ENCODE results near the gene UBE2E1. TPM values are rescaled to one million over a fixed set of nuclear protein-coding genes. Genes with fewer than 3 reads are reported as not detected.

UBE2E1 gene
- total RNA-seq, 4 donors from 2014 or later, result 89.4 to 153 (median 121) TPM

DNA sequence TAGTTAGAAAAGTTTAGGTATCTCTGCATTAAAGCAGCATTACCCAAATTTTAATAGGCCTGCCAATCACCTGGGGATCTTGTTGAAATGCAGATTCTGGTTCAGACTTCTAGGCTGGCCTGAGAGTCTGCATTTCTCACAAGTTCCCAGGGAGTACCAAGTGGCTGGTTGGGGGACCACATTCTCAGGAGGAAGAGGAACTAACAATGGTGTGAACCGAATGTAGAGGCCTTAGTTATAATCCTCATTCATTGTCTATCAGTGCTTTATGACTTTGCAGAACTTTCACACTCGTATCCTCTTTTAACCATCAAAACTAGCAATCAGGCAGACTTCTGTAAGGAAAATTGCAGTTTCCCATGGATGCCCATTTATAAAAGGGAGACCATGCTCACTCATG lies 38.2 kb upstream of the UBE2E1 start:
- H3K9me3 ChIP-seq, result no peaks in the 10 kb centered on the region
- H3K27ac ChIP-seq, result no peak overlapping the region
- H3K27me3 ChIP-seq, result no peaks in the 10 kb centered on the region
- no peak overlapping the region for H3K4me3 ChIP-seq
- WGBS, 2 donors (ENCODE audit: low coverage in 1 of 2), result 86 to 100% methylated on average over 1 to 2 of the region's 2 CpGs
- ATAC-seq, result no peak
- H3K36me3 ChIP-seq, result no peaks in the 10 kb centered on the region
- no peak for TF ChIP-seq EP300 (IDR thresholded peaks at IDR 0.05)
- TF ChIP-seq POLR2AphosphoS5 (IDR thresholded peaks at IDR 0.05), result no peak
- TF ChIP-seq, protein P1, sequence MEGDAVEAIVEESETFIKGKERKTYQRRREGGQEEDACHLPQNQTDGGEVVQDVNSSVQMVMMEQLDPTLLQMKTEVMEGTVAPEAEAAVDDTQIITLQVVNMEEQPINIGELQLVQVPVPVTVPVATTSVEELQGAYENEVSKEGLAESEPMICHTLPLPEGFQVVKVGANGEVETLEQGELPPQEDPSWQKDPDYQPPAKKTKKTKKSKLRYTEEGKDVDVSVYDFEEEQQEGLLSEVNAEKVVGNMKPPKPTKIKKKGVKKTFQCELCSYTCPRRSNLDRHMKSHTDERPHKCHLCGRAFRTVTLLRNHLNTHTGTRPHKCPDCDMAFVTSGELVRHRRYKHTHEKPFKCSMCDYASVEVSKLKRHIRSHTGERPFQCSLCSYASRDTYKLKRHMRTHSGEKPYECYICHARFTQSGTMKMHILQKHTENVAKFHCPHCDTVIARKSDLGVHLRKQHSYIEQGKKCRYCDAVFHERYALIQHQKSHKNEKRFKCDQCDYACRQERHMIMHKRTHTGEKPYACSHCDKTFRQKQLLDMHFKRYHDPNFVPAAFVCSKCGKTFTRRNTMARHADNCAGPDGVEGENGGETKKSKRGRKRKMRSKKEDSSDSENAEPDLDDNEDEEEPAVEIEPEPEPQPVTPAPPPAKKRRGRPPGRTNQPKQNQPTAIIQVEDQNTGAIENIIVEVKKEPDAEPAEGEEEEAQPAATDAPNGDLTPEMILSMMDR (IDR thresholded peaks at IDR 0.05), result no peak
- TF ChIP-seq POLR2A (IDR thresholded peaks at IDR 0.05), result no peak
- peaks cover 0 to 13% (median 0%) of the 10 kb centered on the region in 3 donors for H3K4me1 ChIP-seq

DNA sequence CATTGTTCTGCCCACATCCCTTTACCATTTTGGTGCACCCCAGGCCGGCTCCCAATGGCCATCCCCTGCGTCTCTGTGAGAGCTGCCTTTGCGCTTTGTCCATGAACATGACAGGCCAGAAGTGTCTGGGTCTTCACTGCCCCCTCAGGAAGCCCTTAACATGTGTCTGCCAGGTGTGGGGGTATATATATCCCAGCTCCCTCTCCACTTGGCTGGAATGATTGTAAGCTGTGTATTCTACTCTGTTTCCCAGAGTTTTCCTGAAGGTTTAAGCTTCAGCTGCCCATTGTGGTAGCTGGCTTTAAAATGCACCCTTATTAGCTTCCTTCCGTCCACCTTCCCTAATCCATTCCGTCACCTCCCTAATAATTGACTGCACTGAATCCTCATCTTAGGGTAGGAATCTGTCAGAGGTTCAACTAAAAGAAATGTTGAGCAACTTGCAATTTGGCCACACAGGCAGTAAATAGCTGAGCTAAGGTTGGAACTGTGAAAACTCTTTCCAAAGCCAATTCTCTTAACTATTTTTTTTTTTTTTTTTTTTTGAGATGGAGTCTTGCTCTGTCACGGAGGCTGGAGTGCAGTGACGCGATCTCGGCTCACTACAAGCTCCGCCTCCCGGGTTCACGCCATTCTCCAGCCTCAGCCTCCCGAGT lies 30.4 kb upstream of the UBE2E1 start:
- 83 to 85% methylated on average over 2 to 10 of the region's 13 CpGs for WGBS, 2 donors (ENCODE audit: low coverage in 1 of 2)
- H3K4me1 ChIP-seq, result peaks cover 0 to 7% (median 4%) of the 10 kb centered on the region in 3 donors
- H3K4me3 ChIP-seq, result no peak overlapping the region
- no peaks in the 10 kb centered on the region for H3K27me3 ChIP-seq
- no peak overlapping the region for H3K27ac ChIP-seq
- peak; percentile 52 for ATAC-seq
- H3K36me3 ChIP-seq, result no peaks in the 10 kb centered on the region
- TF ChIP-seq POLR2AphosphoS5 (IDR thresholded peaks at IDR 0.05) (no peak), EP300 (IDR thresholded peaks at IDR 0.05) (no peak), POLR2A (IDR thresholded peaks at IDR 0.05) (no peak)
- TF ChIP-seq, protein P1 (IDR thresholded peaks at IDR 0.05), result no peak
- H3K9me3 ChIP-seq, result no peaks in the 10 kb centered on the region

DNA sequence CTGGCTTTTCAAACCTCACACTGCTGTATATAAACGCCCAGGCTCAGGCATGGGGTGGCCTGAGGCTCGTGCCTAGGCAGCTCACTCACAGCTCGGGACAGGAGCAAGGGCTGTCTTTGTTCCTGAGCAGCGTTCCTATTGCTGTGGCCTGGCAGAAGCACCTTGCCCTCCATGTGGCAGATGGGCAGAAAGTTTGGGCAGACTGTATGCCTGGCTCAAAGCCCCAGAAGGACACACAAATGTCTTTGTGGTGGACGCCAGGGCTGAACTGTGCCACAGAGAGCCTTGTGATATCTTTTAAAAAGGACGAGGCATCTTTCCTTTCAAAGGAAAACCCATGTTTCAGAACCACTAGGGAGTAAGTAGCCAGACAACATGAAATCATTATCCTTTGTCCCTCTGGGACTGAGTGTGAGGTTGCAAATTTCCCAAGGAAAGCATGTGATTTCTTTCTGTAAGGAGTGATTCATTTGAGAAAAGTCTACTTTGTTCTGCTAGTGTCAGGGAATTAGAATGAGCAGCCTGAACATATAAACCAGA lies 29.3 kb upstream of the UBE2E1 start:
- ATAC-seq, result peak; percentile 79
- Histone ChIP-seq H3K4me3 (no peak overlapping the region), H3K36me3 (no peaks in the 10 kb centered on the region), H3K27ac (peak overlapping the region in 3 of 4 donors; percentile 54 to 57 (median 56)), H3K9me3 (no peaks in the 10 kb centered on the region), H3K27me3 (no peaks in the 10 kb centered on the region), H3K4me1 (peaks cover 0 to 7% (median 4%) of the 10 kb centered on the region in 3 donors)
- TF ChIP-seq EP300 (IDR thresholded peaks at IDR 0.05) (no peak), POLR2A (IDR thresholded peaks at IDR 0.05) (no peak), POLR2AphosphoS5 (IDR thresholded peaks at IDR 0.05) (no peak)
- TF ChIP-seq, protein P1 (IDR thresholded peaks at IDR 0.05), result no peak
- 43% methylated on average over 2 of the region's 6 CpGs; no CpG with 5 or more reads in 1 of the 2 donors for WGBS, 2 donors (ENCODE audit: low coverage in 1 of 2)

DNA sequence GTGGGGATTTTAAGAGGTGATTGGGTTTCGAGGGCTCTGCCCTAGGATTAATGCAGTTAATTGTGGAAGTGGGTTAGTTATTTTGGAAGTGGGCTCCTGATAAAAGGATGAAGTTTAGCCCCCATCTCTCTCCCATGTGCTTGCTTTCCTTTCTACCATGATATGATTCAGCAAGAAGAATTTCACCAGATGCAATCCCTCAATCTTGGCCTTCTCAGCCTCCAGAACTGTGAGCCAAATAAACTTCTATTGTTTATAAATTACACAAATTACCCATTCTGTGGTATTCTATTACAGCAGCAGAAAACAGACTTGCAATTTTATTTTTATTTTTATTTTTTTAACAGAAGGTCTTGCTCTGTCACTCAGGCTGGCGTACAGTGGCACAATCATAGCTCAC lies 27.3 kb upstream of the UBE2E1 start:
- H3K9me3 ChIP-seq, result no peaks in the 10 kb centered on the region
- H3K36me3 ChIP-seq, result no peaks in the 10 kb centered on the region
- no peak overlapping the region for H3K27ac ChIP-seq
- H3K4me3 ChIP-seq, result no peak overlapping the region
- TF ChIP-seq POLR2A (IDR thresholded peaks at IDR 0.05), result no peak
- TF ChIP-seq EP300 (IDR thresholded peaks at IDR 0.05), result no peak
- TF ChIP-seq POLR2AphosphoS5 (IDR thresholded peaks at IDR 0.05), result peak; percentile 7
- TF ChIP-seq, protein P1 (IDR thresholded peaks at IDR 0.05), result no peak
- H3K27me3 ChIP-seq, result no peaks in the 10 kb centered on the region
- peaks cover 0 to 7% (median 4%) of the 10 kb centered on the region in 3 donors for H3K4me1 ChIP-seq
- 73 to 80% methylated on average over 2 of the region's 2 CpGs for WGBS, 2 donors (ENCODE audit: low coverage in 1 of 2)
- ATAC-seq, result no peak

DNA sequence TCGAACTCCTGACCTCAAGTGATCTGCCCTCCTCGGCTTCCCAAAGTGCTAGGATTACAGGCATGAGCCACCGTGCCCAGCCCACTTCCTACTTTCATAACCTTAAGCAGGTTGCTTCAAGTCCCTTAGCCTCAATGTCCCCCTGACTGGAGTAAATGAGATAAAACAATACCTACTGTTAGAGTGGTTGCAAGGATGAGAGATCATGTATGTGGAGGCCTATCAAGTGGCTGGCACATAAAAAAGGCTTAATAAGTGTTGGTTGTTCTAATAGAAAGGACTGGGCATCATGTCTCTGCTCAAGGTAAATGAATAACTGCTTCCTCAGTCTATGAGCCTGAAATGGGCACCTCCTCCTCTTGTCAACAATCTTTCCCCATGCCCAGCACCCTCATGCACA lies 25.9 kb upstream of the UBE2E1 start:
- TF ChIP-seq POLR2A (IDR thresholded peaks at IDR 0.05) (no peak), POLR2AphosphoS5 (IDR thresholded peaks at IDR 0.05) (no peak), EP300 (IDR thresholded peaks at IDR 0.05) (no peak)
- TF ChIP-seq, protein P1 (IDR thresholded peaks at IDR 0.05), result no peak
- no peak overlapping the region for H3K4me3 ChIP-seq
- 60% methylated on average over 2 of the region's 3 CpGs; no CpG with 5 or more reads in 1 of the 2 donors for WGBS, 2 donors (ENCODE audit: low coverage in 1 of 2)

More for the DNA sequence above, 25.9 kb upstream of the UBE2E1 start:
- Histone ChIP-seq H3K27me3 (no peaks in the 10 kb centered on the region), H3K27ac (no peak overlapping the region), H3K4me1 (peaks cover 0 to 7% (median 4%) of the 10 kb centered on the region in 3 donors), H3K9me3 (no peaks in the 10 kb centered on the region), H3K36me3 (no peaks in the 10 kb centered on the region)
- ATAC-seq, result no peak

Data from gastroesophageal sphincter (tissue), 4 donors.